H1 (cell line): Measurements from ENCODE around the gene FARS2. TPM values are rescaled to one million over a fixed set of nuclear protein-coding genes. Genes with fewer than 3 reads are reported as not detected.

Experiments used
- CTBP2 ChIP-seq: IDR thresholded peaks from 2 replicates; pipeline ENCODE4 v1.7.0; 2011; ENCODE audit warnings: borderline replicate concordance, mild to moderate bottlenecking, moderate library complexity, mixed read lengths, low read length; ENCODE audit not compliant: insufficient read depth, insufficient read length
- RAD21 ChIP-seq, 2 experiments: IDR thresholded peaks in 1 of 2; conservative IDR thresholded peaks in 1 of 2; 2 replicates each; pipeline ENCODE4 v1.6.1; 2011; ENCODE audit warnings: low read depth in 2 of 2, low read length in 2 of 2, improper control_type of control experiment in 1 of 2, inconsistent platforms in 1 of 2, mild to moderate bottlenecking in 1 of 2, moderate library complexity in 1 of 2
- polyA plus RNA-seq, 7 experiments: library from polyadenylated mRNA; depleted of rRNA in 3 of 7; stranded (reverse) in 5 of 7; unstranded in 2 of 7; fragments of >200 nt in 5 of 7; fragments of 200-250 nt in 2 of 7; gene quantifications; 1 replicate in 5 of 7; 2 replicates in 1 of 7; 4 replicates in 1 of 7; pipeline versions ENCODE4 v1.2.1 to v1.2.3, GENCODE V29; 2011 to 2013; ENCODE audit warnings: missing spikeins in 2 of 7, mixed read lengths in 2 of 7
- total RNA-seq: library from RNA; stranded (reverse); fragmentation: NEBNext Ultra II Directional; extraction: Animal tissue kit (Norgen Biotek cat#: 25700); gene quantifications from 2 replicates; pipeline ENCODE4 v1.2.1, GENCODE V29; 2021

FARS2 gene
- total and polyA plus RNA-seq, 2 of the 8 experiments (the other 6 are each of a cell fraction or from before 2014, with no cell fraction given), result 11.7 to 14.4 TPM

DNA sequence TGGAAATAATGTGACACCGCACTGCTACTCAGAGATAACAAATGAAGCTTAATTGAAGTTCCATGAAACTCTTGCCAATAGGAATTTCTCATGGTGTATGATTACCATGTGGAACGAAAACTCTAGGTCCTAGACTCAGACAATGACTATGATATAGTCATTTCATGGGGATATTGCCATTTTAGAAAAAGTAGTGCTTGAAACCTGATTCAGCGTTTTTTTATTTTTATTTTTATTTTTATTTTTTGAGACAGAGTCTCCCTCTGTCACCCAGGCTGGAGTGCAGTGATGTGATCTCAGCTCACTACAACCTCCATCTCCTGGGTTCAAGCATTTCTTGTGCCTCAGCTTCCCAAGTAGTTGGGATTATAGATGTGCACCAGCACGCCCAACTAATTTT lies 253.9 kb downstream of the FARS2 start (continued):
- TF ChIP-seq RAD21 (IDR thresholded peaks at IDR 0.05 in 1 of 2, conservative IDR thresholded peaks at IDR 0.05 in 1 of 2; ENCODE audit: low read depth in 2 of 2, low read length in 2 of 2) (no peak), CTBP2 (no peak)
